ENCODE measurements around the gene KRTAP3-1. TPM values are rescaled to one million over a fixed set of nuclear protein-coding genes. Genes with fewer than 3 reads are reported as not detected.

The KRTAP3-1 gene
- total and polyA plus RNA-seq, 2 experiments from 2014 or later = not detected

- Mint-ChIP-seq H3K27ac (no peak overlapping the region), H3K9me3 (no peaks in the 10 kb centered on the region), H3K27me3 (ENCODE audit: insufficient read depth, low read depth, poor library complexity) (peaks cover 1% of the 10 kb centered on the region), H3K4me3 (no peak overlapping the region), H3K36me3 (ENCODE audit: low read depth) (no peaks in the 10 kb centered on the region), H3K4me1 (peaks cover 10% of the 10 kb centered on the region; the same call in 2 of the 3 replicates)
- DNase-seq (ENCODE audit: low spot score) (no peak), ATAC-seq (no peak)
- Histone ChIP-seq H3K4me3 (no peak overlapping the region), H3K4me2 (0 out of 2 replicates have a peak overlapping the region, but pooled peaks have one; percentile 27), H3F3A (replicated peaks; ENCODE audit: low read depth) (no peaks in the 10 kb centered on the region), H3K27ac (ENCODE audit: low read depth) (no peak overlapping the region), H3K79me2 (replicated peaks; ENCODE audit: insufficient read depth) (no peaks in the 10 kb centered on the region), H3K4me1 (ENCODE audit: insufficient read depth) (peaks cover 14% of the 10 kb centered on the region), H3K27me3 (ENCODE audit: insufficient read depth) (no peaks in the 10 kb centered on the region), H3K9me2 (ENCODE audit: insufficient read depth) (no peaks in the 10 kb centered on the region; the same call in 1 of the 2 replicates), H2AFZ (no peak overlapping the region), H3K36me3 (ENCODE audit: insufficient read depth) (no peaks in the 10 kb centered on the region), H4K20me1 (replicated peaks; ENCODE audit: insufficient read depth) (no peaks in the 10 kb centered on the region)
- TF ChIP-seq, protein P1, sequence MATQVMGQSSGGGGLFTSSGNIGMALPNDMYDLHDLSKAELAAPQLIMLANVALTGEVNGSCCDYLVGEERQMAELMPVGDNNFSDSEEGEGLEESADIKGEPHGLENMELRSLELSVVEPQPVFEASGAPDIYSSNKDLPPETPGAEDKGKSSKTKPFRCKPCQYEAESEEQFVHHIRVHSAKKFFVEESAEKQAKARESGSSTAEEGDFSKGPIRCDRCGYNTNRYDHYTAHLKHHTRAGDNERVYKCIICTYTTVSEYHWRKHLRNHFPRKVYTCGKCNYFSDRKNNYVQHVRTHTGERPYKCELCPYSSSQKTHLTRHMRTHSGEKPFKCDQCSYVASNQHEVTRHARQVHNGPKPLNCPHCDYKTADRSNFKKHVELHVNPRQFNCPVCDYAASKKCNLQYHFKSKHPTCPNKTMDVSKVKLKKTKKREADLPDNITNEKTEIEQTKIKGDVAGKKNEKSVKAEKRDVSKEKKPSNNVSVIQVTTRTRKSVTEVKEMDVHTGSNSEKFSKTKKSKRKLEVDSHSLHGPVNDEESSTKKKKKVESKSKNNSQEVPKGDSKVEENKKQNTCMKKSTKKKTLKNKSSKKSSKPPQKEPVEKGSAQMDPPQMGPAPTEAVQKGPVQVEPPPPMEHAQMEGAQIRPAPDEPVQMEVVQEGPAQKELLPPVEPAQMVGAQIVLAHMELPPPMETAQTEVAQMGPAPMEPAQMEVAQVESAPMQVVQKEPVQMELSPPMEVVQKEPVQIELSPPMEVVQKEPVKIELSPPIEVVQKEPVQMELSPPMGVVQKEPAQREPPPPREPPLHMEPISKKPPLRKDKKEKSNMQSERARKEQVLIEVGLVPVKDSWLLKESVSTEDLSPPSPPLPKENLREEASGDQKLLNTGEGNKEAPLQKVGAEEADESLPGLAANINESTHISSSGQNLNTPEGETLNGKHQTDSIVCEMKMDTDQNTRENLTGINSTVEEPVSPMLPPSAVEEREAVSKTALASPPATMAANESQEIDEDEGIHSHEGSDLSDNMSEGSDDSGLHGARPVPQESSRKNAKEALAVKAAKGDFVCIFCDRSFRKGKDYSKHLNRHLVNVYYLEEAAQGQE (IDR thresholded peaks at IDR 0.05; ENCODE audit: unreplicated experiment) = no peak
These were observed 1.0 kb upstream of the KRTAP3-1 start for GRCh38 chr17:41009936-41010335.

GRCh38 chr17:41009301-41009760, 403 bp upstream of the KRTAP3-1 start:
- TF ChIP-seq STAT1 (IDR thresholded peaks at IDR 0.05; ENCODE audit: unreplicated experiment) (no peak), NANOG (IDR thresholded peaks at IDR 0.05; ENCODE audit: borderline replicate concordance) (peak; percentile 60; the same call in 1 of the 2 replicates)
- Histone ChIP-seq H3K4me1 (ENCODE audit: insufficient read depth) (peaks cover 14% of the 10 kb centered on the region), H3K27ac (ENCODE audit: low read depth) (no peak overlapping the region), H3K4me3 (no peak overlapping the region), H3K36me3 (ENCODE audit: insufficient read depth) (no peaks in the 10 kb centered on the region), H4K20me1 (replicated peaks; ENCODE audit: insufficient read depth) (no peaks in the 10 kb centered on the region), H2AFZ (no peak overlapping the region), H3K79me2 (replicated peaks; ENCODE audit: insufficient read depth) (no peaks in the 10 kb centered on the region), H3K9me2 (ENCODE audit: insufficient read depth) (no peaks in the 10 kb centered on the region; the same call in 1 of the 2 replicates), H3F3A (replicated peaks; ENCODE audit: low read depth) (no peaks in the 10 kb centered on the region), H3K27me3 (ENCODE audit: insufficient read depth) (no peaks in the 10 kb centered on the region), H3K4me2 (peak overlapping the region; percentile 27; the same call in 1 of the 2 replicates)
- no peaks in the 10 kb centered on the region for H3K9me3 Mint-ChIP-seq
- H3K27ac Mint-ChIP-seq = no peak overlapping the region
- DNase-seq (ENCODE audit: low spot score) = peak; percentile 35
- H3K27me3 Mint-ChIP-seq (ENCODE audit: insufficient read depth, low read depth, poor library complexity) = peaks cover 1% of the 10 kb centered on the region
- no peak for ATAC-seq
- peaks cover 10% of the 10 kb centered on the region; the same call in 2 of the 3 replicates for H3K4me1 Mint-ChIP-seq
- H3K4me3 Mint-ChIP-seq = no peak overlapping the region
- no peaks in the 10 kb centered on the region for H3K36me3 Mint-ChIP-seq (ENCODE audit: low read depth)

- Mint-ChIP-seq H3K9me3 (no peaks in the 10 kb centered on the region), H3K27me3 (ENCODE audit: insufficient read depth, low read depth, poor library complexity) (peaks cover 1% of the 10 kb centered on the region), H3K4me1 (peaks cover 8% of the 10 kb centered on the region; the same call in 2 of the 3 replicates), H3K4me3 (no peak overlapping the region), H3K27ac (no peak overlapping the region), H3K36me3 (ENCODE audit: low read depth) (no peaks in the 10 kb centered on the region)
- Histone ChIP-seq H3K27me3 (ENCODE audit: insufficient read depth) (no peaks in the 10 kb centered on the region), H3K9me2 (ENCODE audit: insufficient read depth) (no peaks in the 10 kb centered on the region), H3K4me1 (ENCODE audit: insufficient read depth) (peaks cover 9% of the 10 kb centered on the region), H2AFZ (no peak overlapping the region), H3K79me2 (replicated peaks; ENCODE audit: insufficient read depth) (no peaks in the 10 kb centered on the region), H3K4me3 (no peak overlapping the region), H3K36me3 (ENCODE audit: insufficient read depth) (no peaks in the 10 kb centered on the region), H3K4me2 (no peak overlapping the region), H4K20me1 (replicated peaks; ENCODE audit: insufficient read depth) (no peaks in the 10 kb centered on the region), H3K27ac (ENCODE audit: low read depth) (no peak overlapping the region), H3F3A (replicated peaks; ENCODE audit: low read depth) (no peaks in the 10 kb centered on the region)
- ATAC-seq = no peak
- no peak for DNase-seq (ENCODE audit: low spot score)
- TF ChIP-seq ZNF114 (CRISPR knock-in tag; IDR thresholded peaks at IDR 0.05) (no peak), ZNF331 (CRISPR knock-in tag; IDR thresholded peaks at IDR 0.05; ENCODE audit: low read depth) (no peak), STAT1 (IDR thresholded peaks at IDR 0.05; ENCODE audit: unreplicated experiment) (no peak), NANOG (IDR thresholded peaks at IDR 0.05; ENCODE audit: borderline replicate concordance) (no peak), EZH2phosphoT487 (IDR thresholded peaks at IDR 0.05; ENCODE audit: unreplicated experiment) (no peak), ETS1 (IDR thresholded peaks at IDR 0.05) (no peak), EZH2 (IDR thresholded peaks at IDR 0.05; ENCODE audit: low read depth, unreplicated experiment) (no peak)
These were observed 4.5 kb downstream of the KRTAP3-1 start for GRCh38 chr17:41004397-41004796.
